ENCODE measurements around the gene SLFNL1. TPM values are rescaled to one million over a fixed set of nuclear protein-coding genes. Genes with fewer than 3 reads are reported as not detected.

The SLFNL1 gene
- total and polyA plus RNA-seq, 5 donors = 0.16 to 0.53 (median 0.29) TPM

GRCh38 chr1:41020109-41020576, 1.4 kb downstream of the SLFNL1 start:
- intact Hi-C loops (cut with DNase I) = no loop called here
- DNase-seq (peak in 1 of 3 donors; percentile 54), ATAC-seq (no peak)
- Histone ChIP-seq H3K4me1 (ENCODE audit: control insufficient read depth, insufficient read depth, low read length) (peaks cover 10% of the 10 kb centered on the region), H3K4me3 (ENCODE audit: low read length) (no peak overlapping the region), H3K27ac (ENCODE audit: low read length) (no peak overlapping the region), H3K9me3 (ENCODE audit: control insufficient read depth, low read length) (no peaks in the 10 kb centered on the region), H3K27me3 (ENCODE audit: control insufficient read depth, insufficient read depth) (no peaks in the 10 kb centered on the region)
- 94% methylated on average over 17 of the region's 17 CpGs for WGBS

DNA sequence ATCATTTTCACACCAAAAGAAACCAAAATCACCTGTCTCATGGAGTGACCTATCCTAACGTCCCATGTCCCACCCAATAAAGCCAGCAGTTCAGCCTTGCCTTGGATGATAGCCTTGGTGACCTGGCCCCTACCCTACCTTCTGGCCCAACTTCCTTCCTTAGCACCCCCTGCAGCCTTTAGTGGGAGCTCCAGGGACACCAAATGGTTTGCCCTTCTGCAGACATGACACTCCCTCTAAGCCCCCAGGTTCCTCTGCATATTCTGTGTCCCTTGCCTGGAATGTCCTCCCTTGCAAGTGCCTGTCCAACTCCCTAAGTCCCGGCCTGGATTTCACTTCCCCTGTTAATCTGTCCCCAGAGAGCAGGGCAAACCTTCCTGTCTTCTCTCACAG, 2.2 kb downstream of the SLFNL1 start:
- H3K27ac ChIP-seq (ENCODE audit: low read length) = no peak overlapping the region
- DNase-seq = no peak
- H3K9me3 ChIP-seq (ENCODE audit: control insufficient read depth, low read length) = no peaks in the 10 kb centered on the region
- intact Hi-C loops (cut with DNase I) = no loop called here
- no peak overlapping the region for H3K4me3 ChIP-seq (ENCODE audit: low read length)
- peaks cover 10% of the 10 kb centered on the region for H3K4me1 ChIP-seq (ENCODE audit: control insufficient read depth, insufficient read depth, low read length)
- no peak for ATAC-seq
- no peaks in the 10 kb centered on the region for H3K27me3 ChIP-seq (ENCODE audit: control insufficient read depth, insufficient read depth)
- WGBS = 54% methylated on average over 2 of the region's 2 CpGs

DNA sequence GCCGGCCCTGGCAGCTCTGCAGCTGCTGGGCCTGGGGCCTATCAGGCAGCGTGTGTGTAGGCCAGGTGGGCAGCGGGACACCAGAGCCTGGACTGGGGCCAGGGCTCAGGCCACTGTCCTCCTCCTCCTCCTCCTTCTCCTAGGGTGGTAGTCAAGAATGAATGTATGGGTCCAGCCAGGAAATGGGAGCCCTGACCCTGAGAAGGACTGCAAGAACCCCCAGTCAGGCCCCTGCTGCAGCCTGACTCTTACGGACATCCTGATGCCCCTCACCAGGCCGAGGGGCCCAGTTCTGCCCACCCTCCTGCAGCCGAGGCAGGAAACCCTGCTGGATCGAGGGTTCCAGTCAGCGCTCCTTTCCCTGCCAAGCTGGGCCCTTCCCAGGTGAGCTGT, 3.5 kb downstream of the SLFNL1 start:
- no peak overlapping the region for H3K4me3 ChIP-seq (ENCODE audit: low read length)
- H3K27me3 ChIP-seq (ENCODE audit: control insufficient read depth, insufficient read depth) = no peaks in the 10 kb centered on the region
- 90% methylated on average over 8 of the region's 8 CpGs for WGBS
- no peak for DNase-seq
- H3K9me3 ChIP-seq (ENCODE audit: control insufficient read depth, low read length) = no peaks in the 10 kb centered on the region
- no peak overlapping the region for H3K27ac ChIP-seq (ENCODE audit: low read length)
- H3K4me1 ChIP-seq (ENCODE audit: control insufficient read depth, insufficient read depth, low read length) = peaks cover 10% of the 10 kb centered on the region
- ATAC-seq = no peak
- intact Hi-C loops (cut with DNase I) = no loop called here

- no peaks in the 10 kb centered on the region for H3K9me3 ChIP-seq (ENCODE audit: control insufficient read depth, low read length)
- WGBS = 95% methylated on average over 44 of the region's 44 CpGs
- H3K27ac ChIP-seq (ENCODE audit: low read length) = no peak overlapping the region
- peaks cover 8% of the 10 kb centered on the region for H3K4me1 ChIP-seq (ENCODE audit: control insufficient read depth, insufficient read depth, low read length)
- intact Hi-C loops (cut with DNase I) = no loop called here
- no peak overlapping the region for H3K4me3 ChIP-seq (ENCODE audit: low read length)
- DNase-seq = peak in 1 of 3 donors; percentile 52
- H3K27me3 ChIP-seq (ENCODE audit: control insufficient read depth, insufficient read depth) = no peaks in the 10 kb centered on the region
- no peak for ATAC-seq
Observed at GRCh38 chr1:41017141-41018017, 4.1 kb downstream of the SLFNL1 start.

DNA sequence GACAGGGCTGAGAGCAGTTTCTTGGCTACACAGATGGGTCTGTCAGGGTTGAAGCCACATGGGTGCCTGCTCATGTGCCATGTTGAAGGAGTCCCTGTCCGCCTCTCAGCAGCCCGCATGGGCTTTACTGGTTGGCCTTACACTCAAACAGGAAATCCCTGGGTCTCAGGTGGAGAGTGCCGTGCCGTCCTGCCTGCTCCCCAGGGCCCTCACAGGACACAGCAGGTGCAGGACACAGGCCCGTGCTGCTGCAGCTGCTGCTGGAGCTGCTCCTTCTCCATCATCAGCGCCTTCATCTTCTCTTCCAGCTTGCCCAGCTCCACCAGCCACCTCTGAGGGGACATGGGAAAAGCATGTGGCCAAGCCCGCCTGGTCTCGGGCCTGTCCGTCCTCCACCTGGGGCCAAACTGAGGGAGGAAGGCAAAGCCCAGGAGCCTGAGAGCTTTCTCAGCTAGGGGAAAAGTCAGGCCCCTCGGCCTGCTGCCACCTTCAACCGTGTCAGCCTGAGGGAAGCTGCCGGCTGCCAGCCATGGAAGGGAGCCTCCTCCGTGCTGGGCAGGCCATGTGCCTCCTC, 5.5 kb downstream of the SLFNL1 start:
- no peaks in the 10 kb centered on the region for H3K9me3 ChIP-seq (ENCODE audit: control insufficient read depth, low read length)
- no peak for ATAC-seq
- H3K27ac ChIP-seq (ENCODE audit: low read length) = no peak overlapping the region
- 77% methylated on average over 13 of the region's 13 CpGs for WGBS
- H3K27me3 ChIP-seq (ENCODE audit: control insufficient read depth, insufficient read depth) = no peaks in the 10 kb centered on the region
- DNase-seq = no peak
- H3K4me3 ChIP-seq (ENCODE audit: low read length) = no peak overlapping the region
- intact Hi-C loops (cut with DNase I) = no loop called here
- no peaks in the 10 kb centered on the region for H3K4me1 ChIP-seq (ENCODE audit: control insufficient read depth, insufficient read depth, low read length)

GRCh38 chr1:41015281-41015896, 6.1 kb downstream of the SLFNL1 start:
- WGBS = 72% methylated on average over 5 of the region's 5 CpGs
- DNase-seq = no peak
- H3K27ac ChIP-seq (ENCODE audit: low read length) = no peak overlapping the region
- H3K4me3 ChIP-seq (ENCODE audit: low read length) = no peak overlapping the region
- no peaks in the 10 kb centered on the region for H3K27me3 ChIP-seq (ENCODE audit: control insufficient read depth, insufficient read depth)
- no peaks in the 10 kb centered on the region for H3K9me3 ChIP-seq (ENCODE audit: control insufficient read depth, low read length)
- ATAC-seq = no peak
- H3K4me1 ChIP-seq (ENCODE audit: control insufficient read depth, insufficient read depth, low read length) = no peaks in the 10 kb centered on the region
- intact Hi-C loops (cut with DNase I) = no loop called here

DNA sequence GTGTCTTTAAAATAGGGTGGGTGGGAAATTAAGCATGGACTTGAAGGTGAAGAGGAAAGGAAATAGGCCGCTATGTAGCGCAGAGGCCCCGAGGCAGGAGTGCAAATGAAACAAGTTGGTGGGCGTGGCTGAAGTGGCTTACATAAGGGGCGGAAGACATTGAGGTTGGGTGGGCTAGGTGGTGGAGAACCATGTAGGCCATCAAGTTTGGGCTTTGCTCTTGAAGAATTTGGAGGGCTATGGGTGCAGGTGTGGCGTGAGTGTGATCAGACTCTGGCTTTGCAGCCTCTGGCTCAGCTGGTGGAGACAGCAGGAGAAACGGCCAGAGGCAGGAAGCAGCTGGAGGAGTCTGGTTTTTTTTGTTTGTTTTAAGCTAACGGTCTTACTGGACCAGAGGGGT, 6.7 kb downstream of the SLFNL1 start:
- WGBS = 68% methylated on average over 8 of the region's 8 CpGs
- Histone ChIP-seq H3K4me1 (ENCODE audit: control insufficient read depth, insufficient read depth, low read length) (no peaks in the 10 kb centered on the region), H3K9me3 (ENCODE audit: control insufficient read depth, low read length) (no peaks in the 10 kb centered on the region), H3K27me3 (ENCODE audit: control insufficient read depth, insufficient read depth) (no peaks in the 10 kb centered on the region), H3K4me3 (ENCODE audit: low read length) (no peak overlapping the region), H3K27ac (ENCODE audit: low read length) (no peak overlapping the region)
- intact Hi-C loops (cut with DNase I) = no loop called here
- ATAC-seq (no peak), DNase-seq (no peak)

- DNase-seq (peak in 1 of 3 donors; percentile 42), ATAC-seq (peak; percentile 53 to 74)
- intact Hi-C loops (cut with DNase I) = no loop called here
- Histone ChIP-seq H3K27ac (ENCODE audit: low read length) (no peak overlapping the region), H3K4me3 (ENCODE audit: low read length) (no peak overlapping the region), H3K27me3 (ENCODE audit: control insufficient read depth, insufficient read depth) (no peaks in the 10 kb centered on the region), H3K4me1 (ENCODE audit: control insufficient read depth, insufficient read depth, low read length) (no peaks in the 10 kb centered on the region), H3K9me3 (ENCODE audit: control insufficient read depth, low read length) (no peaks in the 10 kb centered on the region)
- 61% methylated on average over 7 of the region's 7 CpGs for whole genome bisulfite sequencing
Observed at GRCh38 chr1:41013796-41014195, 7.7 kb downstream of the SLFNL1 start.

- no peaks in the 10 kb centered on the region for H3K9me3 ChIP-seq (ENCODE audit: control insufficient read depth, low read length)
- no peak overlapping the region for H3K4me3 ChIP-seq (ENCODE audit: low read length)
- H3K27ac ChIP-seq (ENCODE audit: low read length) = no peak overlapping the region
- ATAC-seq (no peak), DNase-seq (no peak)
- no peaks in the 10 kb centered on the region for H3K4me1 ChIP-seq (ENCODE audit: control insufficient read depth, insufficient read depth, low read length)
- 93% methylated on average over 6 of the region's 6 CpGs for WGBS
- intact Hi-C loops (cut with DNase I) = no loop called here
- no peaks in the 10 kb centered on the region for H3K27me3 ChIP-seq (ENCODE audit: control insufficient read depth, insufficient read depth)
Observed at GRCh38 chr1:41013024-41013423, 8.5 kb downstream of the SLFNL1 start.

- Histone ChIP-seq H3K27ac (ENCODE audit: low read length) (no peak overlapping the region), H3K9me3 (ENCODE audit: control insufficient read depth, low read length) (no peaks in the 10 kb centered on the region), H3K4me1 (ENCODE audit: control insufficient read depth, insufficient read depth, low read length) (no peaks in the 10 kb centered on the region), H3K27me3 (ENCODE audit: control insufficient read depth, insufficient read depth) (no peaks in the 10 kb centered on the region), H3K4me3 (ENCODE audit: low read length) (no peak overlapping the region)
- no peak for DNase-seq
- 93% methylated on average over 1 of the region's 1 CpG for WGBS
- intact Hi-C loops (cut with DNase I) = no loop called here
- ATAC-seq = no peak
Observed at GRCh38 chr1:41010345-41010744, 11.2 kb downstream of the SLFNL1 start.

- ATAC-seq (no peak), DNase-seq (no peak)
- H3K27ac ChIP-seq (ENCODE audit: low read length) = no peak overlapping the region
- H3K4me3 ChIP-seq (ENCODE audit: low read length) = no peak overlapping the region
- intact Hi-C loops (cut with DNase I) = no loop called here
- H3K4me1 ChIP-seq (ENCODE audit: control insufficient read depth, insufficient read depth, low read length) = no peaks in the 10 kb centered on the region
- WGBS = 93% methylated on average over 8 of the region's 8 CpGs
- H3K9me3 ChIP-seq (ENCODE audit: control insufficient read depth, low read length) = no peaks in the 10 kb centered on the region
- no peaks in the 10 kb centered on the region for H3K27me3 ChIP-seq (ENCODE audit: control insufficient read depth, insufficient read depth)
Observed at GRCh38 chr1:41009466-41009865, 12.1 kb downstream of the SLFNL1 start.
